ENCODE results near the gene ATG2A. TPM values are rescaled to one million over a fixed set of nuclear protein-coding genes. Genes with fewer than 3 reads are reported as not detected.

Gene ATG2A
- total RNA-seq, 6 experiments from 2014 or later = 19.0 to 21.7 (median 20.0) TPM

DNA sequence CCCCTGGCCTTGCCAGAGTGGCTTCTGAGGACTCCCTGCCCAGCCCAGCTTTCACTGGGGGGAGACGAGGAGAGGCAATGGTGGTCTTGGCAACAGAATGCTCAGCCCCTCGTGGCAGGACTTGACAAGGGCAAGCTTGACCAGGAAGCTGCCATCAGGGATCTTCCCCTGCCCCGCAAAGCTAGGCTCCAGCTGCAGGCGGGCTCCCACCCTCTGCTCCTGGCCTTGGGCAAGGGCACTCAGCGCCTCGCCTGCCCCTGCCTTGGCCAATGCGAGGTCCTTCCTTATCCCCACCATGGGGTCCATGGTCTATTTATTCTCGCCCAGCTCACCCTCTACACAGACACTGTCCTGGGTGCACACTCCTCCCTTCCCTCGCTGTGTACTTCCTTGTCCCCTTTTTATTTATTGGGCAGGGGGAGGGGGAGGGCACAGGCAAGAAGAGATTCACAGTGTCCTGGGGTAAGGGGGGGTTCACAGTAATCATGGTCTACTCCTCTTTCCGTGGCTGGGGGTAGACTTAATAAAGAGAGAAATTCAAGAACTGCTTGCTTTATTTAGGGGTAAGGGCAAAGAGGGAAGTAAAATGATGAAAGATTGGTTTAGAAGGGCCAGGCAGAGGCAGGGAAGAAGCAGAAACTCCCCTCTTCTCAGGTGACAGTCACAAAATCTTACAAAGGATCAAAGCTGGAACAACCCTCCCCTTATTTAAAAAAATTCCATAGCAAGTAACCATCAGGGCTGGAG, 17.1 kb upstream of the ATG2A start:
- Mint-ChIP-seq H3K27me3 (ENCODE audit: insufficient read depth) (peaks cover 22% of the 10 kb centered on the region; the same call in 1 of the 2 replicates), H3K4me1 (ENCODE audit: low read depth) (peaks cover 8% of the 10 kb centered on the region), H3K4me3 (no peak overlapping the region), H3K36me3 (ENCODE audit: low read depth) (peaks cover 27% of the 10 kb centered on the region; the same call in 1 of the 2 replicates), H3K9me3 (no peaks in the 10 kb centered on the region), H3K27ac (no peak overlapping the region)
- DNase-seq = no peak
- TF ChIP-seq, protein P1, sequence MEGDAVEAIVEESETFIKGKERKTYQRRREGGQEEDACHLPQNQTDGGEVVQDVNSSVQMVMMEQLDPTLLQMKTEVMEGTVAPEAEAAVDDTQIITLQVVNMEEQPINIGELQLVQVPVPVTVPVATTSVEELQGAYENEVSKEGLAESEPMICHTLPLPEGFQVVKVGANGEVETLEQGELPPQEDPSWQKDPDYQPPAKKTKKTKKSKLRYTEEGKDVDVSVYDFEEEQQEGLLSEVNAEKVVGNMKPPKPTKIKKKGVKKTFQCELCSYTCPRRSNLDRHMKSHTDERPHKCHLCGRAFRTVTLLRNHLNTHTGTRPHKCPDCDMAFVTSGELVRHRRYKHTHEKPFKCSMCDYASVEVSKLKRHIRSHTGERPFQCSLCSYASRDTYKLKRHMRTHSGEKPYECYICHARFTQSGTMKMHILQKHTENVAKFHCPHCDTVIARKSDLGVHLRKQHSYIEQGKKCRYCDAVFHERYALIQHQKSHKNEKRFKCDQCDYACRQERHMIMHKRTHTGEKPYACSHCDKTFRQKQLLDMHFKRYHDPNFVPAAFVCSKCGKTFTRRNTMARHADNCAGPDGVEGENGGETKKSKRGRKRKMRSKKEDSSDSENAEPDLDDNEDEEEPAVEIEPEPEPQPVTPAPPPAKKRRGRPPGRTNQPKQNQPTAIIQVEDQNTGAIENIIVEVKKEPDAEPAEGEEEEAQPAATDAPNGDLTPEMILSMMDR (IDR thresholded peaks at IDR 0.05) = no peak

DNA sequence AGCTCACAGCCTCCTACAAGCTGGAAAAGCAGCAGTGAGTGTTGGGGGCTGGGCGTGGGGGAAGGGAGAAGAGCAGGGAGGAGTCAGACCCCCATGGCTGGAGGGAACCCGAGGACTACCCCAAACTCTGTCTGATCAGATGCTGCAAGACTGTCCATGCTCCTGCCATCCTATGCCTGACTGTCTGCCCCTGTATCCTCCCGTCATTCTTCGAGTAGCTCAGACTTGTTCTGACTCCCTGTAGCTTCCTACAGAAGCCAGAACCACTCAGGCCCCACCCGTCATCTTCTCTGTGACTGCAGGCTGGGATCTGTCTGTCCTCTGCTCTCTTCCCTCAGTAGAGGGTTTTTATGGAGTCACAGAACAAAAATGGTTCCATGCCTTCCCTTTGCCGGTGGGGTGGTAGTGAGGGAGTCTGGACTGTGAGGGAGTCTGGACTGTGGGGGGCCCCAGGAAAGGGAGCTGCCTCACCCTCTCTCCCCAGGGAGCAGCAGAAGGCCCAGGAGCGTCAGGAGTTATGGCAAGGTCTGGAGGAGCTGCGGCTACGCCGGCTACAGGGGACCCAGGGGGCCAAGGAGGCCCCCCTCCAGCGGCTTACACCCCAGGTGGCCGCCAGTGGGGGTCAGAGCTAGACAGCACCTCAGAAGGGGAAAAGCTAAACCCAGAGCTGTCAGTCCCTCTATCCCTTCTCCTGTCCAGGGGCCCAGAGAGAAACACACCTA, 16.4 kb upstream of the ATG2A start:
- no peak overlapping the region for H3K27ac Mint-ChIP-seq
- H3K27me3 Mint-ChIP-seq (ENCODE audit: insufficient read depth) = peaks cover 15% of the 10 kb centered on the region; the same call in 1 of the 2 replicates
- no peak overlapping the region for H3K4me3 Mint-ChIP-seq
- no peaks in the 10 kb centered on the region for H3K9me3 Mint-ChIP-seq
- H3K4me1 Mint-ChIP-seq (ENCODE audit: low read depth) = peaks cover 8% of the 10 kb centered on the region
- TF ChIP-seq, protein P1 (IDR thresholded peaks at IDR 0.05) = no peak
- no peak for DNase-seq
- peaks cover 27% of the 10 kb centered on the region; the same call in 1 of the 2 replicates for H3K36me3 Mint-ChIP-seq (ENCODE audit: low read depth)

DNA sequence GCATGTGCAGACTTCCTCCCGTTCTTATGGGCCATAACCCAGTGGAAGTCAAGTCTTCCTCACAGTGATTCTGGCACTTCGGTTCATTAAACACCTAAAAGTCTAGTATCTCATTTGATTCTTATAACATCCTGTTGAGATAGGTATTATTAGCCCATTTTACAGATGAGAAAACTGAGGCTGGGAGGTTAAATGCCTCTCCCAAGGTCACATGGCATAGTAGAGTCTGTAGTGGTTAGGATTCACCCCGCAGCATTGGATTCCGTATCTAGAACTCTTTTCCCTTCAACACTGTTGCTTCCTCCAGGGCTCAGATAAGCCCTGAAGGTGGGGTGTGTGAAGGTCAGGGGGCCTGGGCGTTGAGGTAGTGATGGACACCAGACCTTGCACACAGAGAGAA, 15.3 kb upstream of the ATG2A start:
- H3K36me3 Mint-ChIP-seq (ENCODE audit: low read depth) = peaks cover 27% of the 10 kb centered on the region; the same call in 1 of the 2 replicates
- TF ChIP-seq, protein P1 (IDR thresholded peaks at IDR 0.05) = no peak
- H3K27ac Mint-ChIP-seq = no peak overlapping the region
- no peaks in the 10 kb centered on the region for H3K9me3 Mint-ChIP-seq
- peaks cover 8% of the 10 kb centered on the region for H3K4me1 Mint-ChIP-seq (ENCODE audit: low read depth)
- H3K27me3 Mint-ChIP-seq (ENCODE audit: insufficient read depth) = peaks cover 6% of the 10 kb centered on the region; the same call in 1 of the 2 replicates
- DNase-seq = no peak
- H3K4me3 Mint-ChIP-seq = no peak overlapping the region

DNA sequence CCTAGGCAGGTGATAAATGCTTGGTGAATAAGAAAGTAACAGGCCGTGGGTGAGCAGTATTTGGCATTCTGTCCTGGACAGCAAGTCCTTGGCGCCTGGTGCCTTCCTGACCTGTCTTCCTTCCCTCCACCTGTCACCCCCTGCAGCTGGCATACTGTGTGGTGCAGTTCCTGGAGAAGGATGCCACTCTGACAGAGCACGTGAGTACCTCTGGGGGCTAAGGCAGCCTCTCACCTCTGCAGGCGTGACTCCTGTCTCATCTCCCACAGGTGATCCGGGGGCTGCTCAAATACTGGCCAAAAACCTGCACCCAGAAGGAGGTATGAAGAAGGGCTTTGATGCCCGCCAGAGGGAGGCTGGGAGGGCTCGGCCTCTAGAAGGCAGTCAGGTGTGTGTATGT, 14.3 kb upstream of the ATG2A start:
- Mint-ChIP-seq H3K36me3 (ENCODE audit: low read depth) (peaks cover 27% of the 10 kb centered on the region; the same call in 1 of the 2 replicates), H3K9me3 (no peaks in the 10 kb centered on the region), H3K27me3 (ENCODE audit: insufficient read depth) (0 out of 2 replicates have a peak, but pooled peaks cover 3% of the 10 kb centered on the region), H3K27ac (no peak overlapping the region), H3K4me1 (ENCODE audit: low read depth) (peaks cover 2% of the 10 kb centered on the region), H3K4me3 (no peak overlapping the region)
- no peak for DNase-seq
- TF ChIP-seq, protein P1 (IDR thresholded peaks at IDR 0.05) = no peak

DNA sequence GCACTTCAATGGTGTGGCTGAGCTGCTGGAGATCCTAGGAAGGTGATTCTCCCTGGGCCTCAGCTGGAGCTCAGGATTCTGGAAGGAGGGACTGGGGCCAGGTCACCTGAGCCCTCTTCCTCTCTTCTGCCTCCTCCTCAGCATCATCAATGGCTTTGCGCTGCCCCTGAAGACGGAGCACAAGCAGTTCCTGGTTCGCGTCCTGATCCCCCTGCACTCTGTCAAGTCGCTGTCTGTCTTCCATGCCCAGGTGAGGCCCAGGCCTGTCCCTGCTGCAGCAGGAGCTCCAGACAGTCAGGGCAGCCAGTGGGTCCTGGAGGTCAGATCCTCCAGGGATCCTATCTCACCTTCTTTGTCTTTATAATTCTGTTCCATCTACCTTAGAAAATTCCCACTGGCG, 13.3 kb upstream of the ATG2A start:
- Mint-ChIP-seq H3K27me3 (ENCODE audit: insufficient read depth) (0 out of 2 replicates have a peak, but pooled peaks cover under 1% of the 10 kb centered on the region), H3K9me3 (no peaks in the 10 kb centered on the region), H3K27ac (no peak overlapping the region; the same call in 1 of the 2 replicates), H3K36me3 (ENCODE audit: low read depth) (peaks cover 27% of the 10 kb centered on the region; the same call in 1 of the 2 replicates), H3K4me3 (no peak overlapping the region), H3K4me1 (ENCODE audit: low read depth) (no peaks in the 10 kb centered on the region)
- TF ChIP-seq, protein P1 (IDR thresholded peaks at IDR 0.05) = no peak
- no peak for DNase-seq
